HEK293T (cell line): Measurements from ENCODE around the gene FBXO41.

ENCODE experiments used
- CTCF ChIA-PET: fragments of 350-600 bp; formaldehyde crosslinking; extraction: SDS; loops from one replicate; lab custom pipeline; 2021; ENCODE audit warnings: antibody characterized with exemption, inconsistent platforms; lab: Yijun Ruan, JAX
- POLR2A ChIA-PET: fragments of 350-600 bp; formaldehyde crosslinking; extraction: SDS; loops from one replicate; lab custom pipeline; 2020; ENCODE audit warnings: antibody characterized with exemption, inconsistent platforms; lab: Yijun Ruan, JAX
- DNase-seq: peaks from one replicate; pipeline ENCODE4 v3.0.0; 2012; ENCODE audit warnings: mixed read lengths; ENCODE audit errors: extremely low spot score
- ARNT ChIP-seq: fragments of 450-650 bp; IDR thresholded peaks from 2 replicates; pipeline ENCODE4 v1.6.1; 2017; ENCODE audit warnings: mild to moderate bottlenecking
- BHLHE40 ChIP-seq: fragments of 450-650 bp; IDR thresholded peaks from 2 replicates; pipeline ENCODE4 v1.6.1; 2016; ENCODE audit warnings: mild to moderate bottlenecking, moderate library complexity, borderline replicate concordance
- CTBP1 ChIP-seq: fragments of 450-650 bp; IDR thresholded peaks from 2 replicates; pipeline ENCODE4 v1.6.1; 2016; ENCODE audit warnings: borderline replicate concordance
- ELF4 ChIP-seq: fragments of 450-650 bp; IDR thresholded peaks from 2 replicates; pipeline ENCODE4 v1.6.1; 2017; ENCODE audit warnings: antibody characterized with exemption
- FOXA1 ChIP-seq: fragments of 450-650 bp; IDR thresholded peaks from 2 replicates; pipeline ENCODE4 v1.6.1; 2016; ENCODE audit warnings: mild to moderate bottlenecking
- FOXK2 ChIP-seq: fragments of 450-650 bp; IDR thresholded peaks from 2 replicates; pipeline ENCODE4 v1.6.1; 2016; ENCODE audit warnings: mild to moderate bottlenecking
- FOXM1 ChIP-seq: fragments of 450-650 bp; IDR thresholded peaks from 2 replicates; pipeline ENCODE4 v1.6.1; 2017; ENCODE audit warnings: mild to moderate bottlenecking, borderline replicate concordance
- HDGF ChIP-seq: fragments of 450-650 bp; IDR thresholded peaks from 2 replicates; pipeline ENCODE4 v1.6.1; 2017; ENCODE audit warnings: antibody characterized with exemption, borderline replicate concordance
- L3MBTL2 ChIP-seq: fragments of 450-650 bp; conservative IDR thresholded peaks from 2 replicates; pipeline ENCODE4 v1.6.1; 2016; ENCODE audit warnings: mild to moderate bottlenecking
- LEF1 ChIP-seq: fragments of 450-650 bp; IDR thresholded peaks from 2 replicates; pipeline ENCODE4 v1.6.1; 2017; ENCODE audit warnings: mild to moderate bottlenecking, borderline replicate concordance
- NFRKB ChIP-seq: fragments of 450-650 bp; IDR thresholded peaks from 2 replicates; pipeline ENCODE4 v1.6.1; 2016; ENCODE audit warnings: mild to moderate bottlenecking, moderate library complexity
- PKNOX1 ChIP-seq: fragments of 450-650 bp; IDR thresholded peaks from 2 replicates; pipeline ENCODE4 v1.6.1; 2016
- SP1 ChIP-seq: fragments of 450-650 bp; IDR thresholded peaks from 2 replicates; pipeline ENCODE4 v1.6.1; 2017
- SUZ12 ChIP-seq: fragments of 450-650 bp; IDR thresholded peaks from 2 replicates; pipeline ENCODE4 v1.6.1; 2016; ENCODE audit warnings: mild to moderate bottlenecking
- TARDBP ChIP-seq: fragments of 450-650 bp; IDR thresholded peaks from 2 replicates; pipeline ENCODE4 v1.6.1; 2016
- ZNF384 ChIP-seq: fragments of 450-650 bp; IDR thresholded peaks from 2 replicates; pipeline ENCODE4 v1.6.1; 2016

The FBXO41 gene

GRCh38 chr2:73260338-73260984 is 23.8 kb downstream of the FBXO41 start:
- ChIA-PET CTCF (interaction anchor here (1.0 kb wide), 1 partner anchor 167 kb away, joined by 3 read pairs; no protein-coding TSS in a partner anchor), POLR2A (interaction anchor here (0.9 kb wide), 1 partner anchor 13 kb away, joined by 4 read pairs; no protein-coding TSS in a partner anchor)
- peak; percentile 75 for DNase-seq
- TF ChIP-seq NFRKB, result no peak
- TF ChIP-seq ZNF384, result no peak
- no peak for TF ChIP-seq LEF1
- no peak for TF ChIP-seq SP1
- TF ChIP-seq ARNT, result no peak
- no peak for TF ChIP-seq FOXA1

- CTCF ChIA-PET, result interaction anchor here (1.0 kb wide), 1 partner anchor 166 kb away, joined by 3 read pairs; no protein-coding TSS in a partner anchor
- POLR2A ChIA-PET, result interaction anchor here (0.9 kb wide), 1 partner anchor 14 kb away, joined by 4 read pairs; no protein-coding TSS in a partner anchor
- no peak for TF ChIP-seq BHLHE40
- TF ChIP-seq TARDBP, result no peak
- no peak for TF ChIP-seq ARNT
- no peak for TF ChIP-seq PKNOX1
- DNase-seq, result no peak
These were observed 24.5 kb downstream of the FBXO41 start for GRCh38 chr2:73259704-73260337.

- no peak for TF ChIP-seq TARDBP
- no peak for TF ChIP-seq SUZ12
- no peak for TF ChIP-seq ARNT
- TF ChIP-seq FOXA1, result no peak
- TF ChIP-seq L3MBTL2, result no peak
- no peak for TF ChIP-seq PKNOX1
- POLR2A ChIA-PET, result no interaction called here
- DNase-seq, result no peak
- CTCF ChIA-PET, result no interaction called here
These were observed 25.0 kb downstream of the FBXO41 start for GRCh38 chr2:73259276-73259675.

- ChIA-PET CTCF (no interaction called here), POLR2A (no interaction called here)
- TF ChIP-seq L3MBTL2 (no peak), SUZ12 (no peak), BHLHE40 (no peak), TARDBP (no peak)
- no peak for DNase-seq
These were observed 25.4 kb downstream of the FBXO41 start for GRCh38 chr2:73258913-73259215.

GRCh38 chr2:73258186-73258912 is 25.9 kb downstream of the FBXO41 start:
- ChIA-PET CTCF (no interaction called here), POLR2A (interaction anchor here (1.2 to 1.6 kb wide), 3 partner anchors 20 to 25 kb away, joined by 3 to 6 read pairs (median 3); partner anchors contain the start of genes CCT7 and PRADC1)
- no peak for DNase-seq
- TF ChIP-seq ELF4 (no peak), FOXM1 (no peak)

GRCh38 chr2:73257425-73258125 is 26.7 kb downstream of the FBXO41 start:
- ChIA-PET CTCF (no interaction called here), POLR2A (interaction anchor here (1.2 to 1.6 kb wide), 3 partner anchors 19 to 25 kb away, joined by 3 to 6 read pairs (median 3); partner anchors contain the start of genes CCT7 and PRADC1)
- no peak for DNase-seq

More at GRCh38 chr2:73257425-73258125, 26.7 kb downstream of the FBXO41 start:
- TF ChIP-seq FOXK2 (no peak), ARNT (no peak), LEF1 (no peak), FOXM1 (no peak), PKNOX1 (no peak), CTBP1 (no peak), HDGF (no peak), NFRKB (no peak), BHLHE40 (no peak), ZNF384 (no peak), L3MBTL2 (no peak), SUZ12 (no peak)
